ENCODE results near the gene RASSF8. TPM values are rescaled to one million over a fixed set of nuclear protein-coding genes. Genes with fewer than 3 reads are reported as not detected.

The RASSF8 gene
- total and polyA plus RNA-seq, 9 of the 15 experiments (the other 6 are each of a cell fraction or from before 2014, with no cell fraction given): 0.01 to 0.36 (median 0.12) TPM; not detected in 1

GRCh38 chr12:25992026-25992782, 33.7 kb downstream of the RASSF8 start (continued):
- TF ChIP-seq TCF15 (CRISPR knock-in tag; IDR thresholded peaks at IDR 0.05) (no peak), CREM (IDR thresholded peaks at IDR 0.05; ENCODE audit: low read depth) (no peak), ZNF398 (CRISPR knock-in tag; IDR thresholded peaks at IDR 0.05) (no peak), OTX1 (CRISPR knock-in tag; IDR thresholded peaks at IDR 0.05) (no peak), KAT2B (IDR thresholded peaks at IDR 0.05; ENCODE audit: low read depth, low read length) (no peak)

GRCh38 chr12:25993901-25994651, 35.6 kb downstream of the RASSF8 start:
- POLR2A ChIA-PET: no interaction called here
- Histone ChIP-seq H3K27ac (ENCODE audit: extremely low read depth, low read depth, low read length) (no peak overlapping the region), H3K4me1 (replicated peaks in 1 of 2; ENCODE audit: control insufficient read depth in 2 of 2, insufficient read depth in 2 of 2, low read length in 2 of 2) (no peaks in the 10 kb centered on the region), H3K27me3 (ENCODE audit: control insufficient read depth in 2 of 2, insufficient read depth in 2 of 2, low read length in 2 of 2) (no peaks in the 10 kb centered on the region), H2AFZ (ENCODE audit: low read depth, low read length) (no peak overlapping the region), H3K9me3 (replicated peaks; ENCODE audit: control insufficient read depth, insufficient read depth, low read depth, low read length) (no peaks in the 10 kb centered on the region), H3K79me2 (ENCODE audit: control insufficient read depth, insufficient read depth, low read length) (no peaks in the 10 kb centered on the region), H3K36me3 (ENCODE audit: control insufficient read depth, insufficient read depth, low read length) (no peaks in the 10 kb centered on the region), H3K4me3 (no peak overlapping the region), H3K4me2 (ENCODE audit: insufficient read depth, low read length) (no peak overlapping the region), H4K20me1 (replicated peaks; ENCODE audit: control insufficient read depth, insufficient read depth, low read length) (no peaks in the 10 kb centered on the region), H3K9ac (ENCODE audit: insufficient read depth in 1 of 2, low read depth in 2 of 2, low read length in 2 of 2) (no peak overlapping the region), H3K9me1 (ENCODE audit: control insufficient read depth, insufficient read depth, low read length) (no peaks in the 10 kb centered on the region)
- in situ Hi-C loops (cut with MboI): no loop called here
- intact Hi-C loops (cut with micrococcal nuclease): no loop called here
- no peak for DNase-seq (ENCODE audit: extremely low read depth in 1 of 4, low spot score in 3 of 4)
- WGBS (ENCODE audit: insufficient coverage, low coverage, missing lambda C conversion rate): 0% methylated on average over 3 of the region's 3 CpGs
- no peak for ATAC-seq
- no peak for FAIRE-seq
- CTCF ChIA-PET (ENCODE audit: low intra/inter-chr PET ratio): no interaction called here
- no TSS peak for BruUV-seq (replicated peaks)
- TF ChIP-seq ZNF384 (IDR thresholded peaks at IDR 0.05; ENCODE audit: low read depth, low read length) (no peak), SRSF7 (optimal IDR thresholded peaks at IDR 0.05; ENCODE audit: low read depth, low read length) (no peak), RBM22 (IDR thresholded peaks at IDR 0.05; ENCODE audit: low read depth, low read length, poor library complexity, severe bottlenecking) (no peak), SMARCB1 (IDR thresholded peaks at IDR 0.05; ENCODE audit: insufficient read length, low read depth) (no peak), POLR3G (IDR thresholded peaks at IDR 0.05; ENCODE audit: extremely low read depth, insufficient read length, insufficient replicate concordance) (no peak), ATF4 (CRISPR knock-in tag; IDR thresholded peaks at IDR 0.05) (no peak), ETS1 (conservative IDR thresholded peaks at IDR 0.05; ENCODE audit: control insufficient read depth, low read depth, low read length) (no peak)
